Smooth muscle cell (in vitro differentiated cells): ENCODE data around the gene SYT7. TPM values are rescaled to one million over a fixed set of nuclear protein-coding genes. Genes with fewer than 3 reads are reported as not detected.

ENCODE experiments used
- DNase-seq: peaks from one replicate; lab custom pipeline; 2025; ENCODE audit not compliant: unreplicated experiment; lab: John Stamatoyannopoulos, UW
- H2AFZ ChIP-seq: fragments of 200-600 bp; sonication (generic); 2 replicates; pipeline ENCODE4 v1.6.0; 2016; ENCODE audit warnings: antibody characterized with exemption, low read depth, mild to moderate bottlenecking
- H3F3A ChIP-seq: fragments of 200-600 bp; sonication (generic); 2 replicates; pipeline ENCODE4 v1.6.0; 2017; ENCODE audit warnings: antibody characterized with exemption, low read depth
- H3K27ac ChIP-seq: fragments of 200-600 bp; sonication (generic); 2 replicates; pipeline ENCODE4 v1.5.1; 2016; ENCODE audit warnings: low read depth, mild to moderate bottlenecking
- H3K27me3 ChIP-seq: fragments of 200-600 bp; sonication (generic); 2 replicates; pipeline ENCODE4 v1.6.1; 2016; ENCODE audit warnings: low read depth, mild to moderate bottlenecking
- H3K36me3 ChIP-seq: fragments of 200-600 bp; sonication (generic); 2 replicates; pipeline ENCODE4 v1.5.1; 2016; ENCODE audit warnings: low read depth
- H3K4me1 ChIP-seq: fragments of 200-600 bp; sonication (generic); 2 replicates; pipeline ENCODE4 v1.5.1; 2016; ENCODE audit warnings: low read depth
- H3K4me2 ChIP-seq: fragments of 200-600 bp; sonication (generic); 2 replicates; pipeline ENCODE4 v1.6.0; 2016; ENCODE audit warnings: mild to moderate bottlenecking
- H3K4me3 ChIP-seq: fragments of 200-600 bp; sonication (generic); 2 replicates; pipeline ENCODE4 v1.5.1; 2016; ENCODE audit warnings: mild to moderate bottlenecking
- H3K79me2 ChIP-seq: fragments of 200-600 bp; sonication (generic); 2 replicates; pipeline ENCODE4 v1.6.0; 2016; ENCODE audit warnings: low read depth, mild to moderate bottlenecking
- H3K9ac ChIP-seq: fragments of 200-600 bp; sonication (generic); 2 replicates; pipeline ENCODE4 v1.6.0; 2016; ENCODE audit warnings: low read depth
- H3K9me3 ChIP-seq: fragments of 200-600 bp; sonication (generic); replicated peaks from 2 replicates; pipeline ENCODE4 v1.5.1; 2016; ENCODE audit warnings: low read depth
- H4K20me1 ChIP-seq: fragments of 200-600 bp; sonication (generic); 2 replicates; pipeline ENCODE4 v1.6.0; 2016; ENCODE audit warnings: low read depth
- WGBS: methylation state at CpG from one replicate; pipeline ENCODE4 v1.1.7; 2016; ENCODE audit warnings: low lambda C conversion rate; 5-methylcytosine and 5-hydroxymethylcytosine counted together
- polyA plus RNA-seq: library from polyadenylated mRNA; unstranded; fragments of >200 nt; fragmentation: Nextera tagmentation; extraction: Ambion mirVana; gene quantifications from 2 replicates; pipeline ENCODE4 v1.2.1, GENCODE V29; 2016
- total RNA-seq: library from RNA; depleted of rRNA; stranded (reverse); fragments of >200 nt; gene quantifications from 2 replicates; pipeline ENCODE4 v1.2.3, GENCODE V29; 2014
- TF ChIP-seq, protein P1 (sequence below): fragments of 200-600 bp; sonication (generic); IDR thresholded peaks from 2 replicates; pipeline ENCODE4 v1.5.1; 2017; ENCODE audit warnings: borderline replicate concordance, mild to moderate bottlenecking, antibody characterized with exemption; ENCODE audit not compliant: insufficient read depth, poor library complexity, severe bottlenecking

The SYT7 gene
- total and polyA plus RNA-seq, 2 experiments from 2014 or later: 0.79 to 4.0 TPM

DNA sequence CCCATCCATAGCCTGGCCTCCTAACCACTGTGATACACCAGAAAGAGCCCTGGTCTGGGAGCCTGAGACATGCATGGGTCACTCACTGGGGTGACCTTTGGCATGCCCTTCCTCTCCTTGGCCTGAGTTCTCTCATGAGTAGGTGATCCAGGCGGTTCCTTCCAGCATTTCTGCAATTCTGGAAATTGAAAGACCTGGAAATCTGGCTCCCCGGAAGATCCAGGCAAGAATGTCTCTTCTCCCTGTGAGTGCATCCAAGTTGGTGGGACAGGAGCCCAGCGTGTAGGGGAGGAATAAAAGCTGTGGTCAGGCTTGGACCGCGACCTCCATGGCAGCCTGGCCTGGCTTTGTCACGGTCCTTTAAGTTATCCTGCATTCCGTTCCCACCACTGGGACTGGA lies 16.1 kb upstream of the SYT7 start:
- H3K27ac ChIP-seq: no peak overlapping the region
- no peaks in the 10 kb centered on the region for H3K9me3 ChIP-seq
- 97% methylated on average over 7 of the region's 7 CpGs for WGBS
- H3K4me1 ChIP-seq: peaks cover 10% of the 10 kb centered on the region
- H4K20me1 ChIP-seq: no peaks in the 10 kb centered on the region
- TF ChIP-seq, protein P1, sequence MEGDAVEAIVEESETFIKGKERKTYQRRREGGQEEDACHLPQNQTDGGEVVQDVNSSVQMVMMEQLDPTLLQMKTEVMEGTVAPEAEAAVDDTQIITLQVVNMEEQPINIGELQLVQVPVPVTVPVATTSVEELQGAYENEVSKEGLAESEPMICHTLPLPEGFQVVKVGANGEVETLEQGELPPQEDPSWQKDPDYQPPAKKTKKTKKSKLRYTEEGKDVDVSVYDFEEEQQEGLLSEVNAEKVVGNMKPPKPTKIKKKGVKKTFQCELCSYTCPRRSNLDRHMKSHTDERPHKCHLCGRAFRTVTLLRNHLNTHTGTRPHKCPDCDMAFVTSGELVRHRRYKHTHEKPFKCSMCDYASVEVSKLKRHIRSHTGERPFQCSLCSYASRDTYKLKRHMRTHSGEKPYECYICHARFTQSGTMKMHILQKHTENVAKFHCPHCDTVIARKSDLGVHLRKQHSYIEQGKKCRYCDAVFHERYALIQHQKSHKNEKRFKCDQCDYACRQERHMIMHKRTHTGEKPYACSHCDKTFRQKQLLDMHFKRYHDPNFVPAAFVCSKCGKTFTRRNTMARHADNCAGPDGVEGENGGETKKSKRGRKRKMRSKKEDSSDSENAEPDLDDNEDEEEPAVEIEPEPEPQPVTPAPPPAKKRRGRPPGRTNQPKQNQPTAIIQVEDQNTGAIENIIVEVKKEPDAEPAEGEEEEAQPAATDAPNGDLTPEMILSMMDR: no peak
- H3K4me2 ChIP-seq: no peak overlapping the region
- H3K4me3 ChIP-seq: no peak overlapping the region
- no peaks in the 10 kb centered on the region for H3K79me2 ChIP-seq
- no peak overlapping the region for H2AFZ ChIP-seq
- no peaks in the 10 kb centered on the region for H3K36me3 ChIP-seq
- no peaks in the 10 kb centered on the region for H3K27me3 ChIP-seq
- no peak overlapping the region for H3K9ac ChIP-seq
- peaks cover 13% of the 10 kb centered on the region for H3F3A ChIP-seq
- DNase-seq: no peak

DNA sequence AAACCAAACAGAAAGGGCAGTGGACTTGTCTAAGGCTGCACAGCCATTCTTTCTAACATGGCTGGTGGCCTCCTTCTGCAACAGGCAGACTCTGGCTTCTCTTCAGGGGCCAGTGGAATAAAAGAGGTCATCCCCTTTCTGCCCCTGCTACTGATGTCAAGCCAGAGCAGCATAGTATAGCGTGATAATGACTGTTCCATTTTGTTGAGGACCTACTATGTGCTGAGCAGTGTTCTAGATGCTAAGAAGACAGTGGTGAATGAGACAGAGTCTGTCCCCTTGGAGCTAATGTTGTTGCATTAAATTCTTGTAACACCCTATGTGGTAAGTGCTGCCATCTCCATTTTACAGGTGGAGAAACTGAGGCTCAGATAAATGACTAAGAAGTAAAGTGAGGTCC lies 15.7 kb upstream of the SYT7 start:
- 96% methylated on average over 1 of the region's 1 CpG for WGBS
- no peak overlapping the region for H3K4me2 ChIP-seq
- TF ChIP-seq, protein P1: no peak

DNA sequence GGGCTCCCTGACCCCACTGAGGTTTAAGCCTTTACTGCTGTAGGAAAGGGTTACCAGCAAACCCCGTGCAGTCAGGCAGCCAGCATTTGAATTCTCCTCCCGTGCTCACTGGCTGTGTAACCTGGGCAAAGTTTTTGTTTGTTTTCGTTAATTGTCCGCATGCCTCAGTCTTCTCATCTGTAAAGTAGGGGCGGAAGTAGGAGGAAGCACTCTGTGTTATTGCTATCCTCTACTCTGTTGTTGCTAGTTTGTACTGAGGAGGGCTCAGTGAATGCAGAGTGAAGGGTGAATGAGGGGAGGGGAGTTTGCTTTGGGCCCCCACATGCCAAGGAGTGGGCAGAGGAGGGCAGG lies 14.0 kb upstream of the SYT7 start:
- no peaks in the 10 kb centered on the region for H4K20me1 ChIP-seq

More for the DNA sequence above, 15.7 kb upstream of the SYT7 start:
- Histone ChIP-seq H3K9ac (no peak overlapping the region), H3K9me3 (no peaks in the 10 kb centered on the region), H3K4me1 (peaks cover 10% of the 10 kb centered on the region), H3F3A (peaks cover 13% of the 10 kb centered on the region), H3K4me3 (no peak overlapping the region), H4K20me1 (no peaks in the 10 kb centered on the region), H3K36me3 (no peaks in the 10 kb centered on the region), H2AFZ (no peak overlapping the region), H3K79me2 (no peaks in the 10 kb centered on the region), H3K27ac (no peak overlapping the region), H3K27me3 (no peaks in the 10 kb centered on the region)
- DNase-seq: no peak

DNA sequence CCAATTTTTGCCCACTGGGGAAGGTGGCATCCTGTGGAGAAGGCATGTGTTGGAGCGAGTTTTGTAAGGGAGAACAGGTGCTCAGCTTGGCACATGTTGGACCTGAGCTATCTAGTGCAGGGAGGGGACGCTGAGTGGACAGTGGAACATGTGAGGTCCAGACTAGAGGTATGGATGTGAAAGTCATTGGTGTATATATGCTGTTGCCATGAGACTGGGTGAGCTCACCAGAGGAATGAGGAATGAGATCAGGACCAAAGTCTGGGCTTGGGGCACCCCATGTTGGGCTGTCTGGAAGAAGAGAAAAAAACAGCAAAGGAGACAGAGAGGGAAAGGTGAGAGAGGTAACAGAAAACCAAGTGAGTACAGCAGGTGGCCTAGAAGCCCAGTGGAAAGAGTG lies 12.3 kb upstream of the SYT7 start:
- H3K9me3 ChIP-seq: no peaks in the 10 kb centered on the region
- DNase-seq: no peak
- H4K20me1 ChIP-seq: no peaks in the 10 kb centered on the region
- no peak overlapping the region for H3K4me3 ChIP-seq
- no peak overlapping the region for H3K27ac ChIP-seq
- no peak overlapping the region for H3K4me2 ChIP-seq
- H3K79me2 ChIP-seq: no peaks in the 10 kb centered on the region
- TF ChIP-seq, protein P1: no peak
- H3K4me1 ChIP-seq: peaks cover 15% of the 10 kb centered on the region
- 92% methylated on average over 2 of the region's 2 CpGs for WGBS
- H2AFZ ChIP-seq: no peak overlapping the region
- no peaks in the 10 kb centered on the region for H3F3A ChIP-seq
- H3K36me3 ChIP-seq: no peaks in the 10 kb centered on the region
- no peaks in the 10 kb centered on the region for H3K27me3 ChIP-seq
- no peak overlapping the region for H3K9ac ChIP-seq

More for the DNA sequence above, 14.0 kb upstream of the SYT7 start:
- Histone ChIP-seq H3K9me3 (no peaks in the 10 kb centered on the region), H3K9ac (no peak overlapping the region), H3K4me1 (peaks cover 10% of the 10 kb centered on the region), H3K27ac (no peak overlapping the region), H2AFZ (no peak overlapping the region), H3K36me3 (no peaks in the 10 kb centered on the region), H3K4me2 (no peak overlapping the region), H3K4me3 (no peak overlapping the region), H3F3A (peaks cover 11% of the 10 kb centered on the region), H3K79me2 (no peaks in the 10 kb centered on the region), H3K27me3 (no peaks in the 10 kb centered on the region)
- TF ChIP-seq, protein P1: no peak
- 86% methylated on average over 5 of the region's 5 CpGs for WGBS
- no peak for DNase-seq
